HG03565 (cell line): Measurements from ENCODE around the gene AAK1.

Source experiments
- ATAC-seq: cut with Tn5 transposase; IDR thresholded peaks from one replicate; pipeline ENCODE4 v1.9.1; 2021; ENCODE audit warnings: mild to moderate bottlenecking, moderate library complexity; ENCODE audit not compliant: unreplicated experiment

Gene AAK1

DNA sequence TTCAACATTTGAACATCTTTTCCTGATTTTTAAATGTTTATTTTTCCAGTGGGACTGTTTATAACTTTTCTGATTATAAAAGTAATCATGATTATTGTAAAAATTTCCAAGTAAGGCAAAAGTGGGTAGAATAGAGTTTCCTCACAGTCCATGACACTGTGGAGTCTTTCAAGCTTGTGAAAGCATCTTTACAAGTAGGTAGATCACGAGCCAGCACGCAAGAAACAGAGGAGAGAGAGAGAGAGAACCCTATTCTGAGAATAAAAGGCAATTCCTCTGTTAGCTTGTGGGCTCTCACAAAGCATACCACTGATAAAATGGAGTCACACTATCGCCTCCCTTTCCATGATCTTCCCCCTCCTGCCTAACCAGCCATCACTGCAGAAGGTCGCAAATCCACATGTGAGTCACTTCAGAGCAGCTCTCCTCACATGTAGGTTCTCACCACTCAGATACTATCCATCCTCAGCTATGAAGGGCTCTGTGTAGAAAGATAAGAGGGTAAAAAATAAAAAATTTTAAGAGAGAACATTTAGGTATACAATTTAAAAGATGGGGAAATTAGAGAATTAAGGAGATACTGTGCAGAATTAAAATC lies 40.3 kb downstream of the AAK1 start:
- no peak for ATAC-seq

DNA sequence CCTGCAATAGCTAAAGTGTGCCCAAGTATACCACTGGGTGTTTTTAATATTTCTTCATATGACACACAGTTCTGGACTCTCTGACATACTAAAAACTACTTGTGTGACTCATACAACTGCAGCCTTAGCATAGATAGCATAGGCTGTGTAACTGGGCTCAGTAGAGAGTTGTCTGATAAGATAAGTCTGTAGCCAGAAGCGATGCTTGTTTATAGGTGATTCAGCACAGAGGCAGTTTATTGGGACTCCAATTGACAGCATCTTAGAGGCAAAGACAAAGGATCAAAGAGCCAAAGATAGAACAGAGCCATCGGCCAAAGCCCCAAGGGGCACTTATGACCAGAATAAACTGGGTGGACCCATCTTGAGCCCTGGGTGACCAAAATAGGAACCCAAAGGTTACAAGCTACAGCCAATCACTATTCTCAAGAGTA lies 42.3 kb downstream of the AAK1 start:
- ATAC-seq = no peak

DNA sequence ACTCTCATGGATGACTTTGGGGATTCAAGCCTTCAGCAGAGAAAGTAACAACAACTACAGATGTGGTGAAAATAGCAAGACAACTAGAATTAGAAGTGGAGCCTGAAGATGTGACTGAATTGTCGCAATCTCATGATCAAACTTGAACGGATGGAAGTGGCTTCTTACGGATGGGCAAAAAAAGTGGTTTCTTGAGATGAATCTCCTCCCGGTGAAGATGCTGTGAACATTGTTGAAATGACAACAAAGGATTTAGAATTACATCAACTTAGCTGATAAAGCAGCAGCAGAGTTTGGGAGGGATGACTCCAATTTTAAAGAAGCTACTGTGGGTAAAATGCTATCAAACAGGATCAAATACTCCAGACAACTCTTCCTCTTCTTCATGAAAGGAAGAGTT lies 43.1 kb downstream of the AAK1 start:
- no peak for ATAC-seq

DNA sequence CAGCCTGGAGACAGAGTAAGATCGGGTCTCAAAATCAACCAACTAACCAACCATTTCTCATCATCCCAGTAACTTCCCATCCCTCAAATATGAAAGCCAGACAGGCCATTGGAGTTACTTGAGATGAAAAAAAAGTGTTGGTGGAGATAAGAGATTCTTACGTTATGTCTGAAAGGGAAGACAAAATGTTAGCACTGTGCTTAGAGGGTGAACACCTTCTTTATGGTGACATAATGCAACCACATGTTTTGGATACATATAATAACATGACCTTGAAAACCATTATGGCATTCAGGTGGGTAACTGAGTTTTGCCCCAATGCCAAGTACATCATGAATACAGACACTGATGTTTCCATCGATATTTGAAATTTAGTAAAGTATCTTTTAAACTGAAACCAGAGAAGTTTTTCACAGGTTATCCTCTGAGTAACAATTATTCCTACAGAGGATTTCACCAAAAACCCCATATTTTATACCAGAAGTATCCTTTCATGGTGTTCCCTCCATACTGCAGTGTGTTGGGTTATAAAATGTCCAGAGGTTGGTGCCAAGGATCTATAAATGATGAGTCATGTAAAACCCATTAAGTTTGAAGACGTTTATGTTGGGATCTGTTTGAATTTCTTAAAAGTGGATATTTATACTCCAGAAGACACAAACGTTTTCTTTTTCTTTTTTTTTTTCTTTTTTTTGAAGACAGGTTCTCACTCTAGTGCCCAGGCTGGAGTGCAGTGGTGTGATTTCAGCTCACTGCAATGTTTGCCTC lies 45.5 kb downstream of the AAK1 start:
- no peak for ATAC-seq

DNA sequence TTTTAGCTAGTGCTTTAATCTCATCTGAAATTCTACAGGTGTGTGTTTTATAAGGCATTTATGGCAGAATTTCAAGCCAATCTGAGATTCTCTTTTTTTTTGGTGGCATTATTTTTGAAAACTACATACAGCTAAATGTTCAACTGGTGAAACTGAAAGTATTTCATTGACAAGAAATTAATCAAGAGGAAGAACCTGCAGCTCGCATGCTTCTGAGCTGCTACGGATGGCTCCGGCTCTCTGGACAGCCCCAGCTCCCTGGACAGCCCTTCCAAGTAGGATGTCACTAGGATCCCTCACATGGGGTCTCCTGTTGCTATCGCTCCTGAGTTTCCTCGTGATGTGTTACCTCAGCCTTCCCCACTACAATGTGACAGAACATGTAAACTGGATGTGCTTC lies 46.4 kb downstream of the AAK1 start:
- no peak for ATAC-seq

DNA sequence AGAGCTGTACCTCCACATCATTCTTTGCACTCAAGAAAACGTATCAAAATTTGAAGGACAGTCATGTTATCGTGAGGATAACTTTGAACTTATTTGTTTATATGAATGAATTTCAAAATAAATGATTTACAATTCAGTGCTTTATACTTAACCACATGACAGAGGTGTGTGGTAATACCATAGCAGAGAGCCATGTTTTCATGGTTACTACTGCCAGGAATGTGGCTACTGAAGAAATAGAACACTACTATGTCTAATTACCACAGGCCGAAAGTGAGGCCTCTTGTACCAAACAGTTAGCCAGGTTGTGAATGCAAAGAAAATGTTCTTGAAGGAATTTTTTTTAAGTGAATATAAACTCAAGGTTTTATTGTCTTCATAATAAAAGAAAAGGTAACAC lies 49.2 kb downstream of the AAK1 start:
- no peak for ATAC-seq

DNA sequence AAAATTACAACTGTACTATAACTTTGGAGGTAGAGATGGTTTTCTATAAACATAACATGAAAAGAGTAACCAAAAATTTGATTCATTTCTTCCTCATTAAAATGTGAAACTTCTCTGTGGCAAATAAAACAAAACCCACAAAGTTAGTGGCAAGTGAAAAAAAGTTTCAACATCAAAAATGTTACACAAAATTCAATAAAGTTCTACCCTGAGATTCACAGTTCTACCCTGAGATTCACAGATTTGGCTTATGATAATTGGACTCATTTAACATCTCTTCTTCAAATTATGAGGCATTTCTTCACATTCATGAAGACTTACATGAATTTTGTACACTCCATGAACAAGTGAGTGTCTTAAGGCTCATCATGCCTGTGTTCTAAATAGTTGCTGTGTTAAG lies 51.0 kb downstream of the AAK1 start:
- ATAC-seq = no peak

DNA sequence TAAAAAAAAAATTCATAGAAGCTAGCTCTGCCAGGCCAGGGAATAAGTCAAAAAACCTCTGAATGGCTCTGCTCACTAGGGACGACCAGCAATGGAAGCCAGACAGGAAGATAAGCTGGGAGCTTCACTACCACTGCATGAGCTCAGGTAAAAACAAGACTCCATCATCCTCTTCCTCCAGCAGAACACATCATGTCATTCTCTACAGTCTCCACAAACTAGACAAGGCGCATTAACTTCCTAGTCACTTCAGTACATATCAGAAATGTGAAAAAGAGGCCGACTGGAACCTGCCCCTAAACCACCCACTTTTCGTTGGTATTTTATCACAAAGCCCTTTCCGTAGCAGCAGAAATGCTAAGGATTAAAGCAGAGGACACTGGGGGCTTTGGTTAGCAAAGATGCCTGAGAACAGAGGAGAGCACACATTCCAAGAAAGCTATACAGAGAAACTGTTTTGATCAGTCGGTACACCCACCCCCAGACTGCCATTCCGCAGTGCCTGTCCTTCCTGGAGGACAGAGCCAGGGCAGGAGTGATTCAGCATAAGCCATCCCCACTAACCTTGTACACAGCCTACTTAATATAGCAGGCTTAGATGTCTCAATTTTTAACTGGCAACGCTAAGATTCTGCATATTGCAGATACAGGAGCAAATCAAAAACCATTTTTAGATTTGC lies 53.4 kb downstream of the AAK1 start:
- no peak for ATAC-seq

DNA sequence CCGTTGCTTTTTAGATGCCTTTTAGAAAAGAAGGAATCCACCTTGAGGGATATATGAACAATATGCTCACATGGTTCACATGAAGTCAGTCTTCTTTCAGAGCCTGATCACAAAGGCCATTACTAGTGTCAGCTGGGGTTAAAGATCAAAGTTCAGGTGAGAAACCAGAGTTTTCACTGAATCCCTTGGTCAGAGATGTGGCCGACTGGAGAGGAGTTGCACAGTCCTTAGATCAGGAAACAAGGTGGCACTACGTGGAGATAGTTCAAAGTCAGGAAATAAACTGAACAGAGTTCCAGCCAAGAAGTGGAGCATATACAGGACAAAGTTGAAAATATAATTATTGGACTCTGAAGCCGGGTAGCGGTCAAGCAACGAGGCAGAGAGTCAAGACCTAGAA lies 54.6 kb downstream of the AAK1 start:
- no peak for ATAC-seq

DNA sequence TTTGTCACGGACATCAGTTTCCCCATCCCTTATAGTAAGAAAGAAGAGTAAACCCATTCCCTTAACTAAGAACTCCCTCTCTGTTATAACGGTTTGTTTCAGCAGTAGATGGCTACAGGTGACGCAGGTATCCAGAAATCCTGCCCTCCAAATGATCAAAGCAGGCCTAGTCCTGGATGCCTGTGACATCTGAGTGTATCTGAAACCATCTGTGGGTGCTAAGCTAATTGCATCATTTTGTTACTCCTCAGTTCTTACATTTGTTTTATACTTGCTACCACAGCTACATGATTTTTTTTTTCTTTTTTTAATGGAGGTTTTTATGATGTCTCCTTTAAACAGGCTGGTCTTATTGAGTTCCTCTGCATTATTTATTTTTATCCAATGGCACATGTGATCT lies 55.1 kb downstream of the AAK1 start:
- ATAC-seq = no peak

DNA sequence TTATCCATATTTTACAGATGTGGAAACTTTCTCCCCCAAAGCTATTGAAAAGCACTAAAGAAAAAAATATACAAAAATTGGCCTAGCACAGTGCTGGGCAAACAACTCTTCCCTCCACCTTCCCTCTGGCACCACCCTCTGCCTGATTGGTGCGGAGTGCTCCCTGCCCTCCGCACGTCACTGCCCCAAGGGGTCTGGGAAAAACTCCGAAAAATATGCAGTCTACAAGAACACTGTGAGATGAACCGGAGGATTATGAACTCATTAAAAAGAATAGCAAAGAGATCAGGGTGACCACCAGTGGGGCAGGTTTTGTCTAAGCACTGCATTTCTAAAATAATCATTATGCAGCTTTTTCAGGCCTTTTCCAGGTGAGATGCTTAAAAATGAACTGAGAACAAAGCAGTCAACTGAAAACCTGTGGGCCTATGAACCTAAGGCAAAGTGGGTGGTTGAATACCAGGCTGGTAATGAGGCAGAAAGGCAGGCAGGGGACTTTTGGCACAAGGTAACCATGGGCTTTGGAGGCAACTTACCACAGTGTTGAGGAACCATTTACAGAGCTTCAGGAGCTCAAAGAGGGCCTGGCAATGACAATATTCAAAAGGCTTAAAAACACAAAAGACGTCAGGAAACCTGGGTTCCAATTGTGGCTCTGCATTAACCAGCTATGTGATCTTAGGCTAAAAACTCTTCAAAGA lies 57.5 kb downstream of the AAK1 start:
- no peak for ATAC-seq

DNA sequence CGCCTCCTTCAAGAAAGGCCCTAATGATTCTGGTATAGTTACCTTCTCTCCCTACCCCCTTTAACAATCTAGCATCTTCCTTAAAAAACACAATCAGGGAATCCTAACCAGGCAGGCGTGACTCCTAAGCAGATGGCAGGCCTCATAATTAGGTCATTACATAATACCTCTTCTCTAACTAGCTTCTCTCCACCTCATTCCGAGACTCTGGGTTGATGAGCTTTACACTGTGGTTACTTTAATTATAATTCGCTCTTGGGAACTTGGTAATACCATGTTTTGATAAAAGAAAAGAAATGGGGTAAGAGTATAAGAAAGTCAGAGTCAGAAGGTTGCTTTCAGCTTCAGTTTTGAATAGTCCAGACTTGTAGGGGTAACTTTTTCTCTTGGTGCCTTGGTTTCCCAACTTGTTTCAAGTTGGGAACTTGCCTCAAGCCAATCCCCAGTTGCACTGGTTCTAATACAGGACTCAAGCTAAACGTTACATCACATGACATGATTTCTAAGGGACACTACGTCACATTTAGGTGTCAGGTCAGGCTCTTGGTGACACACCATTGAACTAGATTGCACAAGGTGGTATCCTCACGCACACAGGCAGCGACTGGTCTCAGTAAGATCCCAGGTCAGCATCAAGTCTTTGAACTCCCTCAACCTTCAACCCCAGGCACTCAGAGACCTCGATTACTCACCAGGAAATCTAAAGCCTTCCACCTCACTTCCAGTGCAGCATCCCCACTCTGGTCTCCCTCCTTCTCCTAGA lies 59.2 kb downstream of the AAK1 start:
- no peak for ATAC-seq

DNA sequence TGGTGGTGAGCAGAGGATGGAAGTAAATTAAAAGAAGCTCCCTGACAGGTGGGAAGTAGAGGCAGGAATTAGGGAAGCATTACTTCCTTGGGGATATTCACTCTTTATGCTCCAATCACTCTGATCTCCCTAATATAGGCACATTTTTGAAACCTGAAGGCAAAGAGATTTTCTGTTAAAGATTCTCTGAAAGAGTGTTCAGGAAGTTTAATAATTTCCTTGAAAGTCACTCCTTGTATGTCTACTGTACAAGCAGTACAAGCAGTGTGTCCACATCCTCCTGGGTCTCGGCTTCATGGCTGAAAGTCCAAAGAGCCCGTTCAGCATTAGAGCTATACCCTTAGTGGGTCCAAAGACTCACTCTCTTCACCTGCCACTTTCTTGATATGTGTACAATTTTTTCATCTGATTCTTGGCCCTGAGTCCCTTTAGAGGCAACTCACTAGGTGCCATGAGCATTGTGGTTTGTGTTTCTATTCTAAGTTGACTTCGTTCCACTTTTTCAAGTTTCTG lies 60.2 kb downstream of the AAK1 start:
- ATAC-seq = no peak

DNA sequence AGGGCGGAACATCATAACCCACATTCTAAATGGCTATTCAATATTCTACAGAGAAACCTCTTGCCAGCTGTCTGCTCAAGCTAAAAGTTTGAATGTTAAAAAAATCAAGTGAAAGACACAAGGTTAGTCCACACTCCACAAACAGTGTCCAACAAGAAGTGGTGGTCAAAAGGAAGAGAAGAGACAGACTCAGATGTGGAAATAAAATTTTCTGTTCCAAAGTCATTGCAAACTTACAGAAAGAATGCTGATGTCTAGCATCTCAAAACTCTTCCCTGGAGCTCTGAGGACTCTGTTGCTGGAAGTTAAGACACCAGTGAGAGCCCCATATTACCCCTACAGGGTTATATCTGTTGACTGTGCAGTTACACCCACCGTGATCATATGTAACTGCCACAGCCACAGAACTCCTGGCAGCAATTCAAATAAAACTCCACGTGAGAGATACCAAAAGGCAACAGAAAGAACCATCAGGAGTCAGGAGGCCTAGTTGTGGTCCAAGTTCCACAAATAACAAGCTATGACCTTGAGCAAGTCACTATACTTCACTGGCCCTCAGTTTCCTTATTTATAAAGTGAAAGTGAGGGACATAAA lies 60.9 kb downstream of the AAK1 start:
- no peak for ATAC-seq

DNA sequence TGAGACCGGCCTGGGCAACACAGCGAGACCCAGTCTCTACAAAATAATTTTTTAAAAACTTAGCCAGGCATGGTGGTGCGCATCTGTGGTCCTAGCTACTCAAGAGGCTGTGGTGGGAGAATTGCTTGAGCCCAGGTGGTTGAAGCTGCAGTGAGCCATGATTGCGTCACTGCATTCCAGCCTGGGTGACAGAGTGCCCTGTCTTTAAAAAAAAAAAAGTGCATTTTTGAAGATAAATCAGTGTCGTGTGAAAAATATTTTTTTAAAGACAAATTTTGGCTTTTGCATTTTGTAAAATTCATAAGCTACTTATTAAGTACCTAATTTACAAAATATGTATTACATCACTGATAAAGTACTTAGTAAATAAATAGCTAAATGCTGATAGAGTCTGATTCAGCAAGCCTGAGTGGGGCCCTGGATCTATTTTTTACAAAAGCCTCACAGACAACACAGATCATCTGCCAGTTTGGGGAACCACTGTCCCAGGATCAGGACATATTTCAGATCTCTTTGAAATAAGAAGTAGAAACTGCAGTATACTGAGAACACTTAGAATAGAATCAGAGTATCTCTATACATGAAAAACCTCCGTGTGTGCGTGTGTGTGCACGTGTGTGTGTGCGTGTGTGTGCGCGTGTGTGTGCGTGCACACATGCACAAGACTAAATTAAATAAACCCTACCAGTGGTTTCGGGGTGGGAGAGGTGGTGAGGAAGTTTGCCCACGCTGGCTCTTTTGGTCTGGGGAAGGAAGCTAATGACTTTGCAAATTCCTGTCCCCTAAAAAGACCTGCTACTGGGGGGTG lies 61.6 kb downstream of the AAK1 start:
- no peak for ATAC-seq

DNA sequence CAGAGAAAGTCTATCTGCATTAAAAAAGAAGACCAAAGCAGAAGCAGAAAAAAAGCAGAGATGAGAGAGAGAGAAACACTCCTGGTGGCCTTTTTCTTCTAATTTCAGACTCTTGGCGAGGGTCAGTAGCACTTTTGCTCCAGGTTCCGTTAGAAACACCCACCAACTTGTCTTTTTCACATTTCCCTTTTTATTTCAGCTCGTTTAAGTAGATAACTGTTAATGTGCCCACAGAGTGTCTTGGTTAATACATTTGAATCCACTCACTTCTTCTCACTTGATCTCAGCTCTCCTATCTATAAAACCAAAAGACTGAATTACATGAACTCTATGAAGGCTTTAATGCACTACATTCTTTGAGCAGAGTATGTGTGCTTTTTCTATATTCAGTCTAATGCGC lies 63.1 kb downstream of the AAK1 start:
- ATAC-seq = no peak

DNA sequence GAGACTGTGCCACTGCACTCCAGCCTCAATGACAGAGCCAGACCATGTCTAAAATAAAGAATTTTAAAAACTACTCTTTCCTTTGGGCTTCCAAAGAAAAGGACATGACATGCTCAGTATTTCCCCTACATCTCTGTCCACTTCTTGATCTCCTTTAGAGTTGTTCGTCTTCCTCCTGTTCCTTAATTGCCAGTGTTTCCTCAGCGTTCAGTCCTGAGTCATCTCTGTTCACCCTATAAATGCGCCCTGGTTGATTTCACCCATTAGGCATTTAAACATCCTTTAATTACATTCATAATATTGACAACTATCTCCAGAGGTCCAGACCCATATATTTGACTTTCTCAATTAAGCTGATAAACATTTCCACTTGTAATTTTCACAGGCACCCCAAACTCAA lies 64.0 kb downstream of the AAK1 start:
- no peak for ATAC-seq

DNA sequence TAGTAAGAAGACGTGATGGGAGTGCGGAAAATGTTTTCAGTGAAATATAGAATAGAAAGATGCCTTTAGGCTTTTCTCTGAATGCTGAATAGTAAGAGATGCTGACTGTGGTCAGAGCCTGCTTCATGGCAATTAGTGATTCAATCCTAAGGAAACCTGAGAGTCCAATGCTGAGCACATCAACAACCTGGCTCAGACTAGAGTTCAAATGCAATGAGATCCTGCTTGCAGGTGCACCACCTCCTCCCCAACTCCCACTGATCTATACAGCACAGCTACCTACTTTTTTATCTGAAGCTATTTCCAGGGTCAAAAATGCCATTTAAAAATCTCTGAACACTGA lies 65.4 kb downstream of the AAK1 start:
- no peak for ATAC-seq

DNA sequence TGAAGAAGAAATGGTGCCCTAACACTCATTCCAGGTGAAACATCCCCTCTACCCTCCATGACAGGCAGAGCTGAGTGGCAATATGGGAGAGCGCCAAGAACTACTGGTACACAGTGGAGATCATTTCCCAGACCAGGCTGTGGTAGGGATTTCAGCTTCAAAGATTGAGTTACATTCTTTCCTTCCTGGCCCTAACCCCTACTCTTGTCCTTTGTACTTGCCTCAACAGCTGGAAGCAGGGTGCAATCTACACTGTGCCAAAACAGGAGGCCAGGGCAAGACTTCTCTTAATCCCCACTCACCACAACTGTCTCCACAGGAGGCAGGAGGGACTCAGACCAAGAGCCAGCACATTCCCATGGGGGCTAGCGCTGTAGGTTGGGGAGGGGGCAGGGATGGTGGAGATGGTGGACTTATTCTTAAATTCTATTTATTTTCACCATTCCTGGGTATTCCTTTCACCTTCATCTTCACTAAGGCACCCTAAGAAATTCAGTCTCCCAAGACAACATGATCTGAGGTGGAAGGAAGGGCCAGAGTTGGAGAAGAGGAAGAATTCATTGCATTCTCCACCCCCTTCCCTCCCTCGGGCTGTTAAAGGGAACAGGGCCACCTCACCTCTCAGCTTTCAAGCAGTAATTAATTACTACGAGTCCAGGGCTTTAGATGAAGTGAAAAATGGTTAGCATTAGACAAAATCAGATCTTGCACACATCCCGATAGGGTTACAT lies 65.9 kb downstream of the AAK1 start:
- ATAC-seq = no peak
